Left lung (tissue), 14 donors: ENCODE data around the gene GPD1. TPM values are rescaled to one million over a fixed set of nuclear protein-coding genes. Genes with fewer than 3 reads are reported as not detected.

Experiments used
- ATAC-seq: fragments of 200-7000 bp; cut with Tn5 transposase; one replicate; pipeline ENCODE4 v1.9.1; 2020; ENCODE audit warnings: moderate library complexity
- DNase-seq, 4 donors: peaks; one replicate each; pipeline ENCODE4 v3.0.0-alpha.2; 2013 to 2020
- H3K27ac ChIP-seq, 2 donors: fragments of 200-600 bp; sonication (generic) in 1 of 2; one replicate each; pipeline versions ENCODE4 v1.5.0 to v1.8.0; 2020 to 2021
- H3K27me3 ChIP-seq, 2 donors: fragments of 200-600 bp; sonication (generic) in 1 of 2; one replicate each; pipeline versions ENCODE4 v1.5.0 to v1.8.0; 2020 to 2021
- H3K36me3 ChIP-seq, 2 donors: fragments of 200-600 bp; sonication (generic) in 1 of 2; one replicate each; pipeline versions ENCODE4 v1.5.0 to v1.8.0; 2020 to 2021
- H3K4me1 ChIP-seq, 2 donors: fragments of 200-600 bp; one replicate each; pipeline ENCODE4 v1.8.0; 2021
- H3K4me3 ChIP-seq, 2 donors: fragments of 200-600 bp; sonication (generic) in 1 of 2; one replicate each; pipeline versions ENCODE4 v1.5.0 to v1.8.0; 2020 to 2021; ENCODE audit warnings: mild to moderate bottlenecking in 1 of 2
- H3K9me3 ChIP-seq, 2 donors: fragments of 200-600 bp; sonication (generic) in 1 of 2; one replicate each; pipeline versions ENCODE4 v1.5.0 to v1.8.0; 2020 to 2021
- CTCF ChIP-seq, 2 donors: fragments of 200-600 bp; sonication (generic) in 1 of 2; IDR thresholded peaks; one replicate each; pipeline versions ENCODE4 v1.5.0 to v1.8.0; 2021; ENCODE audit warnings: antibody characterized with exemption in 2 of 2
- intact Hi-C, 2 donors: fragments of 100-400 bp; cut with DNase I; formaldehyde crosslinking; loops; one replicate each; pipeline versions ENCODE4 v1.11.2 to v1.14.2; 2022
- long read RNA-seq, 12 donors: library from polyadenylated mRNA in 2 of 12; unstranded in 2 of 12; transcript quantifications; one replicate each; pipeline ENCODE4 v2.0.0 and lab custom pipeline, GENCODE V29; 2019 to 2026
- polyA plus RNA-seq, 6 donors: library from polyadenylated mRNA; unstranded; fragments of 120-200 nt; gene quantifications; one replicate each; pipeline ENCODE4 v1.2.1, GENCODE V29; 2013; ENCODE audit not compliant: insufficient read length in 6 of 6
- total RNA-seq, 2 donors: library from RNA; stranded (reverse); fragmentation: NEBNext Ultra II Directional; extraction: Animal tissue kit (Norgen Biotek cat#: 25700); gene quantifications; one replicate each; pipeline ENCODE4 v1.2.1, GENCODE V29; 2021
- donor health status: DM: no; HTN: yes; CAD: no.
- donor health status: DM: no; HTN: no; CAD: no.

Gene GPD1
- total RNA-seq (1 to 10 TPM; 6.8 to 8.5 TPM), polyA plus RNA-seq (1 to 10 TPM in 1 of 6 donors, under 1 TPM in 5; 0.54 to 1.0 (median 0.65) TPM)
- long read RNA-seq, donor 1, result 0 reads
- long read RNA-seq, donor 2, result 0 reads
- long read RNA-seq, donor 3, result 0 reads
- long read RNA-seq, donor 4, transcript GPD1-201 (8 exons, 3,082 nt), result major isoform, 6 of 7 reads
- long read RNA-seq, donor 4, partial matches to known transcripts, result 0 of 7 reads
- long read RNA-seq, donor 4, other reads (novel, unspliced or antisense), result 1 of 7 reads
- long read RNA-seq, donor 5, result 0 reads
- long read RNA-seq, donor 6, result 0 reads
- long read RNA-seq, donor 7, result 0 reads
- long read RNA-seq, donor 8, result 0 reads
- long read RNA-seq, donor 9, result 0 reads
- long read RNA-seq, donor 10, transcript GPD1-201 (8 exons, 3,082 nt), result major isoform, 6 of 6 reads
- long read RNA-seq, donor 10, partial matches to known transcripts, result 0 of 6 reads
- long read RNA-seq, donor 10, other reads (novel, unspliced or antisense), result 0 of 6 reads
- long read RNA-seq, donor 11, transcript GPD1-201 (8 exons, 3,082 nt), result major isoform, 19 of 44 reads
- long read RNA-seq, donor 11, partial matches to known transcripts, result 25 of 44 reads
- long read RNA-seq, donor 11, other reads (novel, unspliced or antisense), result 0 of 44 reads
- long read RNA-seq, donor 12, result 0 reads

GRCh38 chr12:50103767-50104321 is at the start of gene GPD1:
Gene GPD1, plus strand, starts transcription at chr12:50104008. Its CDS starts 43 bp downstream, at chr12:50104051.
- peak in 3 of 4 donors; percentile 48 to 90 (median 73) for DNase-seq
- TF ChIP-seq CTCF (IDR thresholded peaks at IDR 0.05), result no peak
- no peak within 1 kb of the TSS for H3K27ac ChIP-seq
- H3K9me3 ChIP-seq, result no peaks in the 10 kb centered on the region
- intact Hi-C loops, result no loop called here
- no peak within 1 kb of the TSS for H3K4me3 ChIP-seq
- peaks cover 0 to 29% of the 10 kb centered on the region in 2 donors for H3K36me3 ChIP-seq
- H3K4me1 ChIP-seq, result peaks cover 7 to 11% of the 10 kb centered on the region in 2 donors
- H3K27me3 ChIP-seq, result no peaks in the 10 kb centered on the region
- ATAC-seq, result peak; percentile 97

GRCh38 chr12:50055831-50056638 is 47.8 kb upstream of the GPD1 start:
- peaks cover 6 to 56% of the 10 kb centered on the region in 2 donors for H3K27me3 ChIP-seq
- H3K27ac ChIP-seq, result no peak overlapping the region
- peak; percentile 94 to 97 for TF ChIP-seq CTCF (IDR thresholded peaks at IDR 0.05)
- no peak overlapping the region for H3K4me3 ChIP-seq
- no peaks in the 10 kb centered on the region for H3K36me3 ChIP-seq
- peak; percentile 80 for ATAC-seq
- intact Hi-C loops, result no loop called here
- no peaks in the 10 kb centered on the region for H3K9me3 ChIP-seq
- peaks cover 12 to 36% of the 10 kb centered on the region in 2 donors for H3K4me1 ChIP-seq
- DNase-seq, result peak in 2 of 4 donors; percentile 69 to 80

GRCh38 chr12:50056639-50056976 is 47.2 kb upstream of the GPD1 start:
- no peak for ATAC-seq
- no peak for DNase-seq
- Histone ChIP-seq H3K4me3 (no peak overlapping the region), H3K36me3 (no peaks in the 10 kb centered on the region), H3K27ac (no peak overlapping the region), H3K27me3 (peaks cover 6 to 52% of the 10 kb centered on the region in 2 donors), H3K4me1 (peaks cover 12 to 31% of the 10 kb centered on the region in 2 donors), H3K9me3 (no peaks in the 10 kb centered on the region)
- intact Hi-C loops, result no loop called here
- no peak for TF ChIP-seq CTCF (IDR thresholded peaks at IDR 0.05)

- intact Hi-C loops, result no loop called here
- H3K27me3 ChIP-seq, result peaks cover 6 to 46% of the 10 kb centered on the region in 2 donors
- no peak within 1 kb of the TSS for H3K27ac ChIP-seq
- DNase-seq, result peak; percentile 60 to 87 (median 76)
- peak; percentile 76 for ATAC-seq
- no peak for TF ChIP-seq CTCF (IDR thresholded peaks at IDR 0.05)
- H3K36me3 ChIP-seq, result no peaks in the 10 kb centered on the region
- H3K4me3 ChIP-seq, result peak within 1 kb of the TSS; percentile 49 to 50
- peaks cover 12 to 27% of the 10 kb centered on the region in 2 donors for H3K4me1 ChIP-seq
- no peaks in the 10 kb centered on the region for H3K9me3 ChIP-seq
Observed at GRCh38 chr12:50057000-50057841, 46.6 kb upstream of the GPD1 start, which contains the start of gene ASIC1. Gene ASIC1, plus strand, starts transcription at chr12:50057596. Its CDS starts 1,171 bp downstream, at chr12:50058767.
